CD4-positive, alpha-beta T cell treated with Interleukin-17A for 1 hour (primary cell): ENCODE measurements around the gene PPP1R14D.
A peak's percentile ranks its signal among the peaks of the same experiment; 100 is the strongest.
"Not testable (repeated sequence)": the region's sequence is repeated elsewhere in the genome, so short reads cannot be mapped to it uniquely, and the experiment has no call there.

Experiments used
- DNase-seq: peaks from one replicate; pipeline ENCODE4 v3.0.0-alpha.2; 2020

Gene PPP1R14D

DNA sequence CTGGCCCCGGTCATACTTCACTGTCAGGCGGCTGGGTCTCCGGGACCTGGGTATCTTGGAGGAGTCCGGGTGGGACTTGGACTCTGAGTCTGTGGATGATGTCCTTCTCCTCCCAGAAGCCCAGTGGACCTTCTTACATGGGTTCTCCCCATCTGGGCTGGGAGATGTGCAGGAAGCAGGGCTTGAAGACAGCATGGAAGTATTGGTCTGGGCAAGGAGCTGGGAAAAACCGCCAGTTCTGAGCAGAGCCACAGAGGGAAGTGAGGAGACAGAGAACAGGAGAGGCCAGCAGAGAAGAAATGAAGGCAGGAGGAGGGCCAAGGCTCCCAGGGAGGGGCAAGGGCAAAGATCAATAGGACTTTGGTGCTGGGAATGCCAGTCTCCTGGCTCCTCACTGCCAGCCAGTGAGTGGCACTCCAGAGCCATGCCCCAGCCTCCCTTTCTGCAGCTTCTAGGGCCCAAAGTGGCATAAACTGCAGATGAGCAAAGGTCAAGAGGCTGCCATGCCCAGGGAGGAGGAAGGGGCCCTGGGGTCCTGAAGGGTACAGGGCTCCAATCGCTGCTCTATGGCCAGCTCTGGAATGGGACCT, at the start of gene PPP1R14D:
Gene PPP1R14D, minus strand, starts transcription at position 262 of the 590 bp plus-strand sequence. Its CDS starts 67 bp downstream, at position 195.
- DNase-seq = no peak

DNA sequence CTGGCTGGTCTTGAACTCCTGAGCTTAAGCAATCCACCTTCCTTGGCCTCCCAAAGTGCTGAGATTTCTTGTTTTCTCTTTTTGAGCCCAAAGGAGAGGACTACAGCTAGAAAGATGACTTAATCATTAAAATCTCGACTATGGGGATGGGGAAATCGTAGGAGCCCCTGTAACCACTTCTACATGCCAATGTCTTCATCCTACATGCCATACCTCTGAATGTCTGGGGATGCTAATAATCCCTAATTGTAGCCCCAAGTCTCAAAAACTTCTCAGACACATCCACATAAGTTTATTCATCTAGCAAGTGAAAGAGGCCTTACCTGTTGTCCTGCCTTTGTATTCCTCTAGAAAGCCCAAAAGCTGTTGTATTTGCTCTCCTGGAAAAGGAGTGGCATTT, 49.2 kb upstream of the PPP1R14D start:
- DNase-seq = no peak

DNA sequence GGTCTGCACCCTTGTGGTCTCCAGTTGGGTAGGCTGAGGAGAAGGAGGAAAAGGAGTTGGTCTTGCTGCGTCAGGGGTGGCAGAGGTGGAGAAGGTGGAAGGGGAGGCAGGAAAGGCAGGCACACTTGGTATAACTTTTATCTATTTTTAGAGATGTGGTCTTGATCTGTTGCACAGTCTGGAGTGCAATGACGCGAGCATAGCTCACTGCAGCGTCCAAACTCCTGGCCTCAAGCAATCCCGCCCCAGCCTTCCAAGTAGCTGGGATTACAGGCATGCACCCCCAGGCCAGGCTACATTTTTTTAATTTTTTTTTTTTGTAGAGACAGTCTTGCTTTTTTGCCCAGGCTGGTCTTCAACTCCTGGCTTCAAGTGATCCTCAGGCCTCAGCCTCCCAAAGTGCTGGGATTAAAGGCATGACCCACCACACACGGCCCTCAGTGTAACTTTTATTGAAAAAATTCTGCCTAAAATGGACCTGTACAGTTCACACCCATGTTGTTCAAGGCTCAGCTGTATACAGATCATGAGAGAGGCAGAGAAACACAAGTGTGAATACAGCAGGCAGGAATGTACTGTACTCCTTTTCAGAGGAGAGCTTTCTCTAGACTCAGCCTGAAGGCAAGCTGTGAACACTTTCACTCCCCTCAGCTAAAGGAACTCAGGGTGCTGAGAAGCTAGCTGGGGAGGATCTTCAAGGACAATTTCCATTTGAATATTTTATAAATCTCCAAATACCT, 47.7 kb upstream of the PPP1R14D start:
- no peak for DNase-seq

DNA sequence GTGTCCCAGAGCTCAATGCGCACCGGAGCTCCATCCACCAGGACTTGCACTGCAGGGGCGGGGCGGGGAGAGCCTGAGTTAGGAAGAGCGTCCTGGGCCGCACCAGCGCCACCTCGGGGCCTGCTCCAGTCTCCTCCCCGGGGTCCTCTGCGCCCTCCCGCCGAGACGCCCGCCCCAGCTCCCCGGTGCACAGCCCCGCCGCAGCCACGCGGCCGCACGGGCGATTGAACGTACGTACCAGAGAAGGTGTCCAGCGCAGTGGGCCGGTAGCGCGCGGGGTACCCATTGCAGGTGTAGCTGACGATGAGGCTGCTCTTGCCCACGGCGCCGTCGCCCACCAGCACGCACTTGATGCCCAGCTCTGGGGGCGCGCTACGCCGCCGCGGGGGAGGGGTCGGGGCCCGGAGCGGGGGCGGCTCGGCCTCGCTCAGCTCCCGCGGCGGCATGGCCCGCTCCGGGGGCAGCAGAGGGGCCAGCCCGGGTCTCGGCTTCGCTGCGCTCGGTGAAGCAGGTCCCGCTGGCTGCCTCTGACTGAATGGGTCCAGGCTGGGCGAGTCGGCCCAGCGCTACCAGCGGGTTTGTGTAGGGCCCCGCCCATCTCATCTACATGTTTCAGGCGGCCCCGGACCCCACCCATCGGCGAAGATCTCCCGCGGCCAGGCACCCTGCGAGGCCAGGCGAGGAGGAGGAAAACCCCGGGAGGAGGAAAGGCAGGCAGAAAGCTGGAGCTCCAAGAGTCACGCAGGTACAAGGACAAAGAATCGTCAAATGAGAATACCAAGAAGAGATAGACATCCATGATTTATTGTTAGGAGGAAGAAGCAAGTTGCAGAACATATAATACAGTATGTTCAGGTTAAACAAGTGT, 45.4 kb upstream of the PPP1R14D start, which contains the start of gene RHOV:
Gene RHOV, minus strand, starts transcription at position 541 of the 868 bp plus-strand sequence. Its CDS starts 95 bp downstream, at position 446.
- peak; percentile 46 for DNase-seq

GRCh38 chr15:40872791-40873693, 44.5 kb upstream of the PPP1R14D start:
- DNase-seq = no peak

DNA sequence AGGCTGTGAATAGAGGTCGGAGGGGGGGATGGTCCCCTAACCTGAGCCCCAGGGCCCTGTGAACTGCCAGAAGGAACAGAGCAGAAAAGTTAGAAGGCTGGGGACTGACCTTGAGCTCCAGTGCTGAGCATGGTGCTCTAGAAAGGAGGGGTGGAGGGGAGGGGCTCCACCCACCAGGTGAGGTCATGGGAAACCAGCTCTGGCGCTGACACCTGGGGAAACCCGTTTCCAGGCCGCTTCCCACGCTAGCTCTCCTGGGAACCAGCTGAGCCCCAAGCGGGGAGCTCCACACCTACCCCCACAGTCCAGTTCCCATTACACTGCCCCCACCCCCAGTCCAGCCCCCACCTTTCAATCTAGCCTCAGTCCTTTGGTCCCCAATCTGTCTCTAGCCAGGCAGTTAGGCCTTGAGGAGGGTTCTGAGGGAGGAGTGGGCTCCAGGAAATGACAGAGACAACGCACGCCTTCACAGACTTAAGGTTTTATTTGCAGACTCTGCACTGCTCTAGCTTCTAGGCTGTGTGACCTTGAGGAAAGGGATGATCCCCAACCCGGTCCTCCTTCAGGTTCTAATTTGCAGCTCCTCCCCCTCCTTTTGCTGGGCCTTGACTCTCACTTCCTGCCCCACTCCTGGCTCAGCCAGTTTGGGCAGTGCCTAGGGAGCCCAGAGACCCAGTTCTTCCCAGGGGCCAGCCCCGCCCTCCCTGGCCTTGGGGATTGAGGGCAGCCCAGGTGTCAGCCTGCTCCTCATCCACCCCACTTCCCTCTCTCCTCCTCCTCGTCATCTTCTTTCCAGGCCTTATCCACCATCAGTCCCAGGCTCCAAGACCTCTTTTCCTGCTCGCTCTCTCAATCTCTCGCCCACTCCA, 43.5 kb upstream of the PPP1R14D start:
- DNase-seq = no peak

DNA sequence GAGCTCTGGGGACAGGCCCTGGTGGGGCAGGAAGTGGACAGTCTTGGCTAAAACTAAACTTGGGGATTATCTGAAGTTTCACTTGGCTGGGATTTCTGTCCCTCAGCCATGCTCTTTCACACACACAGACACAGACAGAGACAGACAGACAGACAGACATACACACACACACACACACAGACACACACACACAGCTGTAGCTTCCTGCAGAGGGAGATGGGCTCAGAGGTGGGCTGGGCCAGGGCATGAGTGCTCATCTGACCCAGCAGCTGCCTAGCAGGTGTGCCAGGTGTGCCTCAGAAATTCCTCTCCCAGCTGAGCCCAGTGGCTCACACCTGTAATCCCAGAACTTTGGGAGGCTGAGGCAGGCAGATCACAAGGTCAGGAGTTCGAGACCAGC, 42.2 kb upstream of the PPP1R14D start:
- DNase-seq = no peak

DNA sequence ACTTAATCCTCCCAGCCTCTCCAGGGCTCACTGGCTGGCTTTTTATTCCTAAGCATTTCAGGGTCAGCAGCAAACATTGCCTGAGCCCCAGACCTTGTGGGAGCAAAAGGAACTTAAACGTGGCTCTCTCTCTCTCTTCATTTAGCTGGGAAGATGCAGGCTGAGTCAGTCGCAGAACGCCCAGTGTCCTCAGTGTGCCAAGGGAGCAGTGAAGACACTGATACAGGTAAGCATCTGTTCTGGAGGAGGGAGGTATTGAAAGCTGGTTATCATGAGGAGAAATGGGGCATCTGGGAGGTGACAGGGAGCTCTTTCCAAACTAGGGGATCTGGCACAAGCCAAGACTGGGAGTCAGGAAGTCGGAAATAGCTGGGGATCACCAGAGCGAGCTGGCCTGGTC, 41.2 kb upstream of the PPP1R14D start:
- no peak for DNase-seq

GRCh38 chr15:40867199-40867598, 38.7 kb upstream of the PPP1R14D start:
- no peak for DNase-seq

GRCh38 chr15:40863660-40864270, 35.3 kb upstream of the PPP1R14D start:
- DNase-seq = no peak

- not testable (repeated sequence) for DNase-seq
Measured at GRCh38 chr15:40861147-40861546, 32.6 kb upstream of the PPP1R14D start.

GRCh38 chr15:40859206-40859851, 30.8 kb upstream of the PPP1R14D start:
- DNase-seq = peak; percentile 83

- DNase-seq = no peak
Measured at GRCh38 chr15:40858706-40859105, 30.2 kb upstream of the PPP1R14D start.

- peak; percentile 85 for DNase-seq
Measured at GRCh38 chr15:40857601-40858341, 29.3 kb upstream of the PPP1R14D start.

- DNase-seq = no peak
Measured at GRCh38 chr15:40856746-40857145, 28.2 kb upstream of the PPP1R14D start.

DNA sequence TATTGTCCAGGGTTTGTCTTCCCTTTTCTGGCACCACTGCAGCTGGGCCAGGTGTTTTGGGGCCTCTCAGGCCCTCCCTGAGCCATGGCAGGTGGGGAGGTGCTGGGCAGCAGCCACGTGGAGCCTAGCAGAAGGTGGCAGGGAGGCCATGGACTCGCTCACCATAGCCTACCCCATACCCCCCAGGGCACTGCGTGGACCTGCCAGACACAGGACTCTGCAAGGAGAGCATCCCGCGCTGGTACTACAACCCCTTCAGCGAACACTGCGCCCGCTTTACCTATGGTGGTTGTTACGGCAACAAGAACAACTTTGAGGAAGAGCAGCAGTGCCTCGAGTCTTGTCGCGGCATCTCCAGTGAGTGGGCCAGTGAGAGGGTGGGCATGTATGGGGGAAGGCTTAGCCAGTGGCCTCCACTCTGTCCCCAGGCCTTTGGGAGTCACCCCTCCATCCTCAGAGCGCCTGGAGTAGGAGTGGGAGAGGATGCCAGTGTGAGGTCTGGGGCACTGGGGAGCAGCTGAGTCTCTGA, 27.3 kb upstream of the PPP1R14D start:
- no peak for DNase-seq

- DNase-seq = no peak
Measured at GRCh38 chr15:40854161-40854560, 25.7 kb upstream of the PPP1R14D start.

- no peak for DNase-seq
Measured at GRCh38 chr15:40853241-40853890, 24.9 kb upstream of the PPP1R14D start.

DNA sequence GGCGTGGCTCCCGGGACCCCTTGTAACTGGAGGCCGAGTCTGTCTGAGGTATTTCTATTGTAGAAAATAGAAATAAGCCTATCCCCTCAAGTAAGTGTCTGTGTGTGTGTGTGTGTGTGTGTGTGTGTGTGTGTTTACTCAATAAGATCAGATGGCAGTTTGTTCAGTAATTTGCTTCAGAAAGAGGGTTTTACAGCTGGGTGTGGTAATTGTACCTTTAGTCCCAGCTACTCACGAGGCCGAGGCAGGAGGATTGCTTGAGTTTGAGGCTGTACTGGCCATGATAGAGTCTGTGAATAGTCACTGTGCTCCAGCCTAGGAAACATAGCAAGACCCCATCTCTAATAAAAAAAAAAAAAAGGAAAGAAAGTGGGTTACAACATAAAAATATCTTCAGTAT, 24.0 kb upstream of the PPP1R14D start:
- no peak for DNase-seq
